AML-193 (cell line): Measurements from ENCODE around the gene ITPKB.

Experiments used
- DNase-seq, 2 experiments: peaks; one replicate each; lab custom pipeline; 2025; lab: John Stamatoyannopoulos, UW

Gene ITPKB

DNA sequence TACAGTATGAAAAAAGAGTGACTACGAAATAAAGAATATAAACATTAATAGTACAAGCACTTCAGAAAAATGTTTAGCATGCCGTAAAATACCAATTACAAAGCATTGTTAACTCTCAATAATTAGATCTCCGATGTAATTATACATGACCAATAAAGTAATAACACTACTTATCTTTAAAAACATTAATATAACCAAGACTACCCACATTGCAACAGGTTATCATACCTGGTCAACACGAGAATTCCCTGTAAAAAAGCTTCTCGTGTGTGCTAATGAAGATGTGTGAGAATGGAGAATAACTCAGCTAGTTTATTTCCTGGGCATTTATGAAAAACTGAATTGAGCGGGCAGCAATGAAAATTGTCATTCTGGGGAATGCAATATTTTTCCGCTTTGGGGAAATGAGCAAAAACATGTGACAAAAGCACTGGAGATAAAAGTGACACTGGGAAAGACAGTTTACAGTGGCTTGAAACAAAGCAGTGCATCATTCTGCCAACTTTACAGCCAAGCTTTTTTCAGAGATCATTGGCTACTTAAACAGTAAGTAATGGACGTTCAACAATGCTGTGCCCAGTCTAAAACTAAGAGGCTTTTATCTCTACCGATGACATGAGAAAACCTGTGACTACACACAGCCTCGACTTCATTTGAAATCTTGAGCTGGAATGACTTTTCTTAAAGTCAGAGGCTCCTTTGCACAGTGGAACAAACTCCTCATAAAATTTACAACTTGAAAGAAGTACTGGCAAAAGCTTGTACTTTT is 34.7 kb downstream of the ITPKB start:
- no peak for DNase-seq

DNA sequence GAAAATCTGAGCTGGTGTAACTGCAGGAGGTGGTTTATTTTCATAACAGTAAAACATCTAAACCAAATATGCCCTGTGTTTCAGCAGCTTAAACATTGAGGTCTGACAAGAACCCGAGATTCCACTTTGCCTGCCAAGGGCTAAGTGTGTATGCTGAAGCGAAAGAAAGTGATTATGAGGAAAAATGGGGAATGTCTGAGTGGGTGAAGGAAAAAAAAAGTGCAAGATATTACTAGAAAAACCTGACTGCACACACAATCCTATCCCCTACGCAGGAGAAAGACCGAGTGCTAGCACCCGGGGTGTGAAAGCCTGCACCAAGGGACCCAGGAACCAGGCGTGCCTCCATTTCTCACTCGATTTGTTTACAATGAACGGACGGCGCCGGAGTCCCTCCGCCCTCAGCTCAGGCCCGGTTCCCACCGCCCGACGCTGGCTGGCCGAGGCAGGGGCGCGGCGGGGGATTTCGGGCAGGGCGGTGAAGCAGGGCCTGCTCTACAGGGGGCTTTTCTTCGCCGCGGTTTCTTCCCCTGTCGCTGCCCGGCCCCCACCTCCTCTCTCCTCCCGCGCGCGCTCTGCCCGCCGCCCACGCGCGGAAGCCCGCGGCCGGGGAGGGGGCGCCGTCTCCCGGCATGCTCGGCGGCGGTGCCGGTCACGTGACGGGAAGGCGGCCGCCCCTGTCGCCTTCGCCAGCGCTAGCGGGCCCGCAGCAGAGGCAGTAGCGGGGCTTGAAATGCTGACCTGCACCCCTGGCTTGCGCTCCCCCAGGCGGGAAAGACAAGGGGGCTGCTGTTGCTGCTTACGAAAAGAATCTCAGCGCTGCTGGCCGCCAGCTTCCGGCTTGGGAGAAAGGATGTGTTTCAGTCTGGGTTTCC is 35.9 kb downstream of the ITPKB start:
- peak; percentile 21 to 26 for DNase-seq

DNA sequence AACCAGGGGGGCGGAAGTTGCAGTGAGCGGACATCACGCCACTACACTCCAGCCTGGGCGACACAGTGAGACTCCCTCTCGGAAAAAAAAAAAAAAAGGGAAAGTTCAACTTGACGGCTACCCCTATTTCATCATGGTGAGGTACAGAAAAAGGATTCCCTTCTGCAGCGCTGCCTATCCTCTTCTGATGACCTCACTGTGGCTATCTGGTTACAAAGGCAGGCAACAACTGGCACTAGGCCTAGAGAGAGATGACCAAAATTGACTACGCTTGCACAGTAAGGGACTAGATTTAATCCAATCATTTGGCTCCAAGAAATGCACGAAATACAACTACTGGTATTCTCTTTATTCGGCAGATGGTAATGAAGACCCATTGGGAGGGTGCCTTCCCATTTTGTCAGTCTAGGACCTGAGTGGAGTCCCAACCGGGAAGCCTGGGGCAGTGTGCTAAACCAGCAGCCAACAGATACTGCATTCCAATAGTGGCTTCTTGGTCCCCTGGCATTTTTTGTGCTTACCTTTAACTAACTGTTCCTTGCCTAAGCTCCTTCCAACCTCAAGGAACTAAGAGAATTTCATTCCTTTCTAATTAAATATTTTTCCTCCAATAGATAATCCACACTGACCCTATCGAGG is 36.6 kb downstream of the ITPKB start:
- no peak for DNase-seq

DNA sequence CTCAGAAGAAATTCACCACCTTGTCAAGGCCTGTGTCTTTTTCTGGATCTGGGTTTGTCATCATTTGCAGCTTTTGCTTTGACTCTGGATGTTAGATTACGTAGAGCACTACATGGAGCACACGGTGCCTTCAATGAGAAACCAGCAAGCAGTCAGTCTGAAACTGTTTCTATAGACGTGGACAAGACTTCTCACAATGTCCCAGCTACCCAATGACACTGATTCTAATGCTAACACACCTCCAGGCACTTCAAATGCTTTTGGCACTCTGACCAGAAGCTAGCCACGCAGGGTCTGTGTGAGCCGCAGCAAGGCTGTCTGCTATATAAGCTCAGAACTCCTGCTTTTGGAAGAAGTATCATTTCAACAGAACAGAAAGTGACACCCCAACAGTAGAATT is 38.2 kb downstream of the ITPKB start:
- no peak for DNase-seq

DNA sequence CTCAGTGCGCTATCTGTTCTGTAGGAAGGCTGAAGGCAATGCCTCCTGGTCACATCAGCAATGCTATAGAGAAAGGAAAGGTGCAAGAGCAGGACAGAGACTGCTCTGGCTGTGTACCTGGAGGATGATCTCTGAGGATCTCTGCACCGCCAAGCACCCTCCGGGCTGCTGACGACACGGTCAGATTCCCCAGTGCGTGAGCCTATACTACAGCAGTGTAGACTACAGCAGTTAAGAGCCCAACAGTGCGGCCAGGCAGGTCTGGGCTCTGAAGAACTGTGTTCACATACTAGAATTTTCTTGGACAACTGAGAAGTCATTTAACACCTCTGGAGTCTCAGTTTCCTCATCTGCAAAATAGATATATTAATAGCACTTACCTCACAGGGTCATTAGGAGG is 39.9 kb downstream of the ITPKB start:
- DNase-seq: no peak

DNA sequence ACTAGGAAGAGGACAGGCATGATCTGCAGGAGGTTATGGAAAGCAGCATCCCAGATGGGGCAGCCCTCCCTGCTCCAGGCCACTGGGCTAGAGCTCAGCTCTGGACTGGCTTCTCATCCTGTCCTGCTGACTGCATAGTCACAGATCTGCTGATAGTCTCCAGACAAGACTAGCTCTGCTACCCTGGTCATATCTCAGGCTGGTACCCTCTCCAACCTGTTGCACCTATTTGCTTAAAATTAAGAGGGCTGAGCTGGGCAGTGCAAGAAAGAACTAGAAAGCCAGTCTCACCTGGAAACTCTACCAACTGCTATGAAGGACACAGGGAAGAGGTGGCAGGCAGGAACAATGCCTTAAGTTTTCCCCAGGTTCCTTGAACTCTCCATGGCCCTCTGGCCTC is 40.4 kb downstream of the ITPKB start:
- no peak for DNase-seq

DNA sequence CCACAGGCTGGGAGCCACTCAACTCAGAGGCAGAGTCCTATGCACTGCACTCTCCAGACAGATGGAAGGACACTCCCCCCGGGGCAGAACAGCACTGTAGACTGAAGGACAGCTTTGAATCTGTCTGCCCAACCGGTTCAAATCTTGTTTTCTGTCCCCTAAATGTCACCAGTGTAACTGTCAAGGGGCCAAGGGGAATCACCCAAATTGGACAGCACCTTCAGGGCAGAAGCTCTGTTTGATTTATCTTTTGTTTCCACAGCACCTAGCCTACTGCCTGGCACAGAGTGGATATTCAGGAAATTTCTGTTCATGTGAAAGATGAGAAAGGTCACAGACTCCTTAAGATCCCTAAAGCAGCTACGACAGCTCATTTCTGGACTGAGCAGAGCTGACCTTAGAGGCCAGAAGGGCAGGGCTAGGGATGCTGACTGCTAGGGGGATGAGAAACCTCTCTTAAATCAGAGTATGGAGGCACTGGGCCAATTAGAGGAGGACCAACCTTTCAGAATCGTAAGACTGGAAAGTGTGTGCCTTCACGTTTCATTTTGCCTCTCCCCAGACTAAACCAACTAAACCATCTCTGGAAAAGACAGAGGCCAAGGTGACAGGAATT is 41.0 kb downstream of the ITPKB start:
- DNase-seq: no peak

DNA sequence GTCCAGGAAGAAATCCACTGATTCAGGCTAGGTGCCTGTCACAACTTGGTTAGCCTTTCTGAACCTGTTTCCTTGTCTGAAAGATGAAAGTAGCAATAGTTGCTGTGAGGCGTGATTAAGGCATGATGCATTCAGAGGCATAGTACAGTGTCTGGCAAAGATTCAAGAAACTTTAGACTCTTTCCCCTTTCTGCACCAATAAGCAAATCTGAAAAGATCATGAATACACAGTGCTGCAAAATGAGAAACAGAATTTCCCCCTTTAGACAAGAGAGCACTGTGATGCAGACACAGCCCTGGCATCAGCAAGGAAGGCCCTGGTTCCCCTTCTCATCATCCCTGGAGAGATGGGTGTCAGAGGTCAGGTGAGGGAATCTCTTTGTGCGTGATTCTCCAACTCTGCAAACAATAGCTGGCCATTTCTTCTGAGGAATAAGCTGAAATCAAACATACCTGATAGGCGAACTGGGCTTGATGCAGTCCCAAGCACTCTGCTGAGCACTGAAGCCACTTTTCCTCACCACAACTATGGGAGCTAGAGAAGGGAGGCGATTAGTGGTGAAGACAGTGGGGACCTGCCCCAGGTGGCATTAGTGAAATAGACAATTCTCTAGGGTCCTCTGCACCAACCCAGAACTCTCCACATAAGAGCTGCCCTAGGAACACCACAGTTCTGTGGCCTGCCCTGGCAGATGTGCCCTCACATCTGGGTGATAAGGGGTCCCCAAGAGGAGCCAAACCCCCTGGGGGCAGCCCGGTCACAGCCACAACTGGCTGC is 41.7 kb downstream of the ITPKB start:
- DNase-seq: no peak

DNA sequence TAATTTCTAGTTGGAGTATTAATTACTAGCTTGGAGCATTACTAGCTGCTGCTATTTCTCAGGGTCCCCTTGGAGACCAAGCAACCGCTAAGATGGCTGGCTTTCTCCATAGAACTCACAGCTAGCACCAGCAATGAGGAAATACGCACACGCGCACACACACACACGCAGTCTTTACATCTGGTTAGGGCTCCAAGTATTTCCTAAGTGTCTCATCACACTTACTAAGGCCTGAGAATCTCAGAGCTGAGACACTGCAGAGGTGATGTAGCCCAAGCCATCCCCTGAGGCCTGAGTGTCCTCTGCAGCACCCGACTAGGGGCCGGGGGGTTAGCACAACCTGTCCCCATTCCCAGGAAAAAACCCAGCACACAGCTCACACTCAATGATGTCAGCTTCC is 42.5 kb downstream of the ITPKB start:
- no peak for DNase-seq

DNA sequence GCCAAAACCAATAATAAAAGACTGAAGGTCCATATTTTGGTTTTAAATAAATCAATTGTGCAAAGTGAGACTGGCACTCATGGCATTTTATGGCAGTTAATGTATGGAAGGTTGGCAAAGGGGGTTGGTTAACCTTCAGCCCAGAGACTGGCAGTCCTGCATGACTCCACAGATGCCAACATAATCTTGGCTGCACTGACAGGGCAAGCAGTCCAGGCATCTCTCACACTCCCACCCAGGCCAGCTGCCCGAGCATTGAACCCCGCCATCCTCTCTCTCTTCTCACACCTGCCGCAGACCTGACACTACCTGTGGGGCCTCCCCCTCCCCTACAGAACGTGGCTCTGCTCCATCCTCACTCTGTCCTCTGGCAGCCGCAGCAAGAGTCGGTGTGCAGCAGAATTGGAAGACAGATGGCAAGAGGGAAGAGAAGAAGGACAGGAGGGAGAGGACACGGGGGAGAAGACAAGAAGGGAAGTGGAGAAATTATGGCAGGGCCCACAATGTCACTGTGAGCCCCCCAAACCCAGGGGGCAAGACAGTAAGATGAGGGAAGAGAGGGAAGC is 43.7 kb downstream of the ITPKB start:
- DNase-seq: no peak

DNA sequence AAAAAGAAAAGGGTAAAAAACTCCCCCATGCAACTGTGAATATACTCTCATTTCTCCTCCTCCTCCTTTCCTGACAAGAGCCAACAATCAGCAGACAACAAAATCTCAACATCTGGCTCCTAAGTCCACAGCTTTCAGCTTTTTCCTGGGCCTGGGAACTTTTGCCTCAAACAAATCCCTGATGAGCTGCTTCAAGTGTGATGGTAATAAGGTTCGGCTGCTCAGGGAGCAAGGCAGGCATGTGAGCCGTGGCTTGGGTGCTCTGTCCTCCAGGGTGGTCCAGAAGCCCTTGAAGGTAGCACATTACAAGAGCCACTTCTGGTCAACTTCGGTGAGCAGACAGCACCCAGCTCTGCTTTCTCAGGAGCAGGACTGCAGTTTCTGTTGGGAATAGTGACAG is 46.3 kb downstream of the ITPKB start:
- no peak for DNase-seq

DNA sequence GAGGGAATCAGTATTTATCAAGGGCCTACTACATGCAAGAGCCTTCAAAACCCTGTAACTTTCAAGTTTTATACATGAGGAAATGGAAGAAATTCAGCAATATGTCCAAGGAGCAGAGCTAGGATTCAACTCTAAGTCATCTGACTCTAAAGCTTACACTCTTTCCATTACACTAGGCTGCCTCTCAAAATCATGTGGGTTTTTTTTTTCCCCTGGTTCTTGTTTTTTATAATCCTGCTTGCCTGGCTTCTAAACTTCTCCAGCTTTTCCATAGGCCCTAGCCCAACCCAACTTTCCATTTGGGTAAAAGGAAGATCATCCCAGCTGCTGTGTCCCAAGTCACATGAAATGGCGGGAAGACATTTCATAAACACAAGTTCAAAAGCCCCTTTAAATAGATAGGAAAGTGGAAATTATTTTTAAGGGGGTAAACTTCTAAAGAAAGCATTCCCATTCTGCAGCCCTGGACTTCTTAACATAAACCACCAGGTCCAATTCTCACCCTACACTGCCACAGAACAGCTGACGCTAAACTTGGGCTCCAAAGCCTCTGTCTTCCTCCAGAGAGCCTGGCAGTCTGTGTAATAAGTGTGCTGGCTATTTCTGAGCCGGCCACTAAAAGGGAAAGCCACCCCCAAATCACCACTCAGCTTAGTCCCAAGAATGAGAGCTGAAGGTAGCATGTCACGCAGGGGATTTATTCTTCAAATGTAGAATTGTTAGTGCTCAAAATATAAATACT is 46.9 kb downstream of the ITPKB start:
- DNase-seq: no peak

DNA sequence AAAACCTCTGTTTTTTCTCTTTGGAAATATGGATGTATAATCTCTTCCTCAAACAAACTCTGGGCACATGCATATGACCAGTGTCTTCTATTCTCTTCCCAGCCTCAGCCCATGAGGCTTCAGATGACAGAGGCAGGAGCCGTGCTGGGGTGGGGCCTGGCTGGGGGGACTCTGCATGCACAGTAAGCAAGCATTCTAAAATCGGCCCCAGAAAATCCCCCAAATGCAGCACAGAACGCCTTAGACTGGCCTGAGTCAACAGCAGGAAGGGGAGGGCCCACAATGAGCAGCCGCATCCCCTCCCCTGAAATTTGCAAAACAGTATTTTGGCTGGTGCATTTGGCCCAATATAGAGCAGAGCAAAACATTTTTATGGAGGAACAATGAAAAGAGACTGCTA is 47.8 kb downstream of the ITPKB start:
- no peak for DNase-seq

DNA sequence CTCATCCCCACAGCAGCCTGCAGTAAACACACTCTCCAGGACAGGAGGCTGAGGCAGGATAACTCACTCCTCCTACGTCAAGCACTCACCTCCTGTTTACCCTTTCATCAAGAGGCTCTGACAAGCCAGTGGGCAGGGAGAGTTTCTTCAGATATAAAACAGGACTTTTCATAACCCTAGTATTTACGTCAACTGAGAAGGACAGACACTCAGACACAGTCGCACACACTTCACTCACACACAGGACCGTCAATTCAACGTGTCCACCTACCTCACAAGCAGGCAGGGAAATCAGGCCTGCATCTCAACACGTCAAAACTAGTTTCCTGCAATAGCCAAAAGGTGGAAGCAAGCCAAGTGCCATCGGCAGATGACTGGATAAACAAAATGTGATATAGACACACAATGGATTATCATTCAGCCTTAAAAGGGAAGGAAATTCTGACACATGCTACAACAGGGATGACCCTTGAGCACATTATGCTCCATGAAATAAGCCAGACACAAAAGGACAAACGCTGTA is 48.6 kb downstream of the ITPKB start:
- DNase-seq: no peak

DNA sequence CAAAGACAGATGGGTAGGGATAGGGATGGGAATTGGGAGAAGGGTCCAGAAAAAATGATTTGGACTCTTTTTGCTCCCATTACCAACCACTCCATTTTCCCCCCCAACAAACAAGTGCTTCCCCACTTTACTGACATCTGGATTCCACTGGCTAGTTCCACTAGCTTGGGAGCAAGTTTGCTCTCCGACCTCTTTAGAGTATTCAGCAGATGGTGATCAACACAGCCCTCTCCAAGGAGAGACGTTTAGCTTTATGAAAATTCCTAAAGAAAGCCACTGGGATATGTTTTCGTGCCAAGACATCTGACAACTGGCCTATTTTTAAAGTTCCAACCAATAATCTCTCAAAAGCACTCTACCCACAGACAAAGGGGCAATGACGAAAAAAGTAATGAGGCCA is 50.3 kb downstream of the ITPKB start:
- DNase-seq: no peak

DNA sequence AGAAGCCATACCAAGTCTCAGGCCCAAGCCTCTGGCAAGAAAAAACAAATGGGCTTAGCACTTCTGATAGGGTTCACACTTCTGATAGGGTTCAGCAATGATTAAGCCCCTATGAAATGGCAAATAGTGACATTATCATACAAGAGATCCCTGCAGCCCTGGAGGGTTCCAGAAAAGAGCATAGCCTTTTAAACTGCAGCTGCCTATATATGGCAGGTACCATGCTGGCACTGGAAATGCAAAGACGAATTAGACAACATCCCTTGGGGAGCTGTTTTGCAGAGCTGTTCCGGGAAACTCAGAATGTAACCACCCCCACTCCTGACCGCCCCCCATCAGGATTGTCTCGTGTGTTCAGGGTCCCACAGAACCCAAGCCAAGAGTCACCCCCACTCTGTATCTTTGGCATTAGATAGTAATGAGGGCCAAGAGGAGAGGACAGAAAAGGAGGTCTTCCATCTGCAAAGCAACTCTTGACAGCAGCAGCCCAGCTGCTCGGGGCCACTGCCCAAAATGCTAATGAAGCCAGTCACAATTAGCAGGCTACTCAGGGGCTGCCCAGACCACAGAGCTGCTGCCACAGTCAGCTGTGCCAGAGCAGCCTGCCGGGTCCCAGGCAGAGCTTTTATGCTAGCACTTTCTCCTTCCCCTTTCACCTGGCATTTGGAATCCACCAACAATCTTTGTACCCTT is 50.9 kb downstream of the ITPKB start:
- no peak for DNase-seq

DNA sequence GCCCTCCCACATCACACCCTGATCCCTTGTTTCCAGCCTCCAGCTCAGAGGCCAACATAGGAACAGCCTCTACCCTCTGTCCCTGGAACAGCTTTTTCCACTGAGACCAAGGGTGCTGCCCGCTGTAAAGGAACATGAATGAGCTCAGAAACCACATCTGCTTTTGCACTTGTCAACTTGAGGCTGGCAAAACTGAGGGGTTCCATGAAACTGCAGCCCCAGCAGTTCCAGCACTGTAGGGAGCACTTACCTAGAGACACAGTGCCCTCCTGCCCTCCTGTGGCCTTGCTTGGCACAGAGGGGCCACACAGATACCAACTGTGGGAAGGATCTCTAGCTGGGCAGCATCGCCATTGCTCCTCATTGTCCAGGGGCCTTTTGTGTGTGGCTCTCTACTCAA is 51.7 kb downstream of the ITPKB start:
- peak in 1 of 2 experiments; percentile 21 for DNase-seq

DNA sequence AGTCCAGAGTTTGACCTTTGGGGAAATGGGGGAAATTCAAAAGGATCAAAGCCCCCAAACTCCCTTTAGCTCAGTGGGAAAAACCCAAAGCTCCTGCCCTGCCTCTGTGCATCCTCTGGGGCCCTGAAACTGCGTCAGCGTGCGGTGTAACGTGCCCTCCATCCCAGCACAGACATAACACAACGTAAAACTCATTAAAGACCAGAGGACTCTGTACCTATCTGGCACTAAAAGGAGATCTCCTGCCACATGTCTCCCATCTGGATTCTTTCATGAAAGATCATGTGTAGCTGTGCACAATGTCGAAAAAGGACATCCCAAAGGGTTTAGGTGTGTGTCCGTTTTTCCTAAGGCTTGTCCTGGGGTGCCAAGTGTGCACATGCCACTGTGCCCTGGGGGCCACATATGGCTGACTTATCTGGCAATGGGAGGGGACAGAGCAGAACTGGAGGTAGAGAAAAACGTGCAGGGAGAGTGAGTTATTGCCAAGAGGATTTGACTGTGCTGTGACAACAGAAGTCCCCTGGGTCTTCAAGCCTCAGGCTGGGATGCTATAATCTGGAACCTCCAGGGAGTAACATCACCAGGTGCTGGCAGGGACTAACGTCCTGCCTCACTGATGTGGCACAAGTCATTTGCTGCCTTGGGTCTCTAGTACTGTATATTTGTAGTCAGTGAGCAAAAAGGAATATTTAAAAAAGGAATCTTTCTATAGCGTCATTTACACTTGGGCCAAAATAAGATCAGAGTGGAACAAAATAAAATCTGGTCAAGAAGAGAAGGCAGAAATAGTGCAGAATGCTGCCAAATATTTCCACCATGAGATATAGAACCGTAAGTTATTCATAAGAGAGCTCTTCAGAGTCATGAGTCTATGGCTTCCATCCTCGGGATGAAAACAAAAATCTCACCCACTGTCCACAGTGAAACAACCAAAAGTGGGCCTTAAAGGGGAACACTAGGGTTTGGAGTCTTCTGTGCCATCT is 52.3 kb downstream of the ITPKB start:
- DNase-seq: no peak
